ENCODE results near the gene FOXP1. TPM values are rescaled to one million over a fixed set of nuclear protein-coding genes. Genes with fewer than 3 reads are reported as not detected.

Gene FOXP1
- total and polyA plus RNA-seq, 2 experiments from 2014 or later: 121 to 132 TPM

DNA sequence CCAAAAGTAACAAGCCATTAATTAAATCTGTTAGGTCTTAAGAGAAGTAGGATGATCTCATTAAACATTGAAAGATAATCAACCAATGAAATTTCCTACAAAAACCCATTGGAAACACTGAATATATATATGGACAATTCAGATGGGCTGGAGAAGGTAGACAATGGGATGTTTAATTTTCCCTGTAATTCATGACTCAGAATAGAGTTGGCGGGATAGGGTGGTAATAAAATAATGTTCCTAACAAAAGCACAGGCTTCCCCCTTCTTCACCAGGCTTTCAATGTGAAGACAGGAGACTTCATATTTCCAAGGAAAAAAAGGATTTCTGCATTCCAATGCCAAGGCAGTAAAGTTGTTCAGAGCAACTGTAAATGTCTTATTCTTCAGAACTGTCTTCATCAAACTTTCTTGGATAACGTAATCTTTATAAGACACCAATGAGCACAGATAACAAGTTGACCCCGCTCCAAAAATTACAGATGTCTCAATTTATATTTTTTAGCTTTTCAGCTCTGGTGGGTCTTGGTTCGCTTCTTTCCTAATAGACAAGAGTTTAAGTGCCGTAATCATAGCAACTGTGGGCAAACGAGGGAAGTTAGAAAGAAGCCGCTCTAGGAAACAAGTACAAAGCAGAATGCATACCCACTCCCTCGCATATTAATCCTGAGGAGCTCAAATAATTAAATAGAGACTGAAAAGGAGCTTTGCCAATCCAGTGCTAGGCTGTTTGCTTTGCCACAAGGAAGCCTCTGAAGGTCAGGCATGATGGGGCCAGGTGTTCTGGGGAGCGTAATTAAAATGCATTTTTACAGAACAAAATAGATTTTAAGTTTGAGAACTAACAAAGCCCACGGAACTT, 377.0 kb downstream of the FOXP1 start:
- Histone ChIP-seq H3K4me3 (no peak overlapping the region), H3K27ac (peak overlapping the region; percentile 84), H3K4me1 (ENCODE audit: low read depth) (peaks cover 52% of the 10 kb centered on the region), H3K9me3 (ENCODE audit: low read depth) (no peaks in the 10 kb centered on the region), H3K27me3 (no peaks in the 10 kb centered on the region), H3K36me3 (no peaks in the 10 kb centered on the region)
- TF ChIP-seq, protein P1, sequence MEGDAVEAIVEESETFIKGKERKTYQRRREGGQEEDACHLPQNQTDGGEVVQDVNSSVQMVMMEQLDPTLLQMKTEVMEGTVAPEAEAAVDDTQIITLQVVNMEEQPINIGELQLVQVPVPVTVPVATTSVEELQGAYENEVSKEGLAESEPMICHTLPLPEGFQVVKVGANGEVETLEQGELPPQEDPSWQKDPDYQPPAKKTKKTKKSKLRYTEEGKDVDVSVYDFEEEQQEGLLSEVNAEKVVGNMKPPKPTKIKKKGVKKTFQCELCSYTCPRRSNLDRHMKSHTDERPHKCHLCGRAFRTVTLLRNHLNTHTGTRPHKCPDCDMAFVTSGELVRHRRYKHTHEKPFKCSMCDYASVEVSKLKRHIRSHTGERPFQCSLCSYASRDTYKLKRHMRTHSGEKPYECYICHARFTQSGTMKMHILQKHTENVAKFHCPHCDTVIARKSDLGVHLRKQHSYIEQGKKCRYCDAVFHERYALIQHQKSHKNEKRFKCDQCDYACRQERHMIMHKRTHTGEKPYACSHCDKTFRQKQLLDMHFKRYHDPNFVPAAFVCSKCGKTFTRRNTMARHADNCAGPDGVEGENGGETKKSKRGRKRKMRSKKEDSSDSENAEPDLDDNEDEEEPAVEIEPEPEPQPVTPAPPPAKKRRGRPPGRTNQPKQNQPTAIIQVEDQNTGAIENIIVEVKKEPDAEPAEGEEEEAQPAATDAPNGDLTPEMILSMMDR (IDR thresholded peaks at IDR 0.05; ENCODE audit: low read depth, low read length): no peak
- peak in 1 of 2 donors; percentile 36 for DNase-seq (ENCODE audit: low read depth in 1 of 2, low spot score in 1 of 2)

DNA sequence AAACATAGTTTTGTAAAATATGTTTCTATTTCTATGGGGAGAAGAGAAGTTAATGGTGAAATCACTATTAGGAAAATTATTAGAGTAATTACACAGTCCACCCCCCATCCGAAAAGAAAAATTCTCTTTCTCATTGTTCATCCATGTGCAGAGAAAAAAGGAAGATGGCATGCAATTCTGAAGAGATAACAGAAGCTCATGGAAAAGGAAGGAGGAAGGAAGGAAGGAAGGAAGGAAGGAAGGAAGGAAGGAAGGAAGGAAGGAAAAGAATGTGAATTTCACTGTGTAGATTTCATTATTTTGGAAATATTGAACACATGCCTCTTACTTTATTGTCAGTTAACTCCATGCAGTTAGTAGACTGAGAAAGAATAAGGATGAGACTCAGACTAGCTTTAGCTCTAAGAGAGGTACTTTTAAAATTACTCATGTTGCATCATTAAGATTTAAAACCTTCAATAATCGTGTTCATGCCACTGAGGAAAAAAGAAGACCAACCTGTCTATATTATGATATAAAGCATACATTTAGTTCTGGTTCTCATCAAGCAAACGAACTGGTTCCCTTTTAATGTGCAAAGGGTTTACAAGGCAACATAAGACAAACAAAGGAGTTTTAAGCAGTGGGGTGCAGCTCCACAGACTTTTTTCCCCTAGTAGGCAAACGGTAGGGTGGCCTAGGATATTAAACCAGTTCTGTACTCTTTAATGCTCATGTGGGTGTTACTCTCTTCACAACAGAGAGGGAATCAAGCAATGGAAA, 379.6 kb downstream of the FOXP1 start:
- TF ChIP-seq, protein P1 (IDR thresholded peaks at IDR 0.05; ENCODE audit: low read depth, low read length): no peak
- no peak for DNase-seq (ENCODE audit: low read depth in 1 of 2, low spot score in 1 of 2)
- Histone ChIP-seq H3K4me1 (ENCODE audit: low read depth) (peaks cover 38% of the 10 kb centered on the region), H3K9me3 (ENCODE audit: low read depth) (no peaks in the 10 kb centered on the region), H3K36me3 (no peaks in the 10 kb centered on the region), H3K27me3 (no peaks in the 10 kb centered on the region), H3K27ac (no peak overlapping the region), H3K4me3 (no peak overlapping the region)

DNA sequence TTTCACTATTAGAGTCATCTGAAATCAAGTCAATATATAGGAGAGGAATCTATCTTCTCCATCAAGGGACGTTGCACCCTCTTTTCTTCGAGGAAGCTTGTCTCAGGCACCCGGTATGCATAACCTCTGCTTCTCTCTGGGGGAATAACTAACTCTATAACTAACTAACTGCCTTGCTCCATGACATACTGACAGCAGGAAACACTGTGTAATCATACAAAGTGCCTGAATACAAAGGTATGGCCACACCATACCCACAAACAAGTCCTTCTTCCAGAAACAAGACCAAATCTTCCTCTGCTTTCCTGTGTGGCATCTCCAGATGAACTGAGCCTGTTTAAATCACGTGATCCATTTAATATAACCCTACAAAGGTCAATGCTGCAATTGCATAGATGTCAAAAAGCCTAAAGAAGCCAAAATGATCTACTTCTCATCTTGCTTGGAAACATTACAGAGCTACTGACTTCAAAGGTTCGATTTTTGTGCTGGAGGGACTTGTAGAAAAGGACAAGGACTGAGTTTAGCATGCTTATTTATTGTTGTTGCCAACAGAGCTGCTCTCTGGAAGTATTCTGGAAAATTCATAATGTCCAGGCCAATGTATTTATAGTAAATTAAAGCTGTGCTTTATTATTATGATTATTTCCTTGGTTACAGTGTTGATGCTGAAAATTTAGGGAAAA, 380.5 kb downstream of the FOXP1 start:
- H3K4me1 ChIP-seq (ENCODE audit: low read depth): peaks cover 29% of the 10 kb centered on the region
- H3K27me3 ChIP-seq: no peaks in the 10 kb centered on the region
- H3K36me3 ChIP-seq: no peaks in the 10 kb centered on the region
- H3K9me3 ChIP-seq (ENCODE audit: low read depth): no peaks in the 10 kb centered on the region
- no peak overlapping the region for H3K27ac ChIP-seq
- TF ChIP-seq, protein P1 (IDR thresholded peaks at IDR 0.05; ENCODE audit: low read depth, low read length): no peak
- no peak overlapping the region for H3K4me3 ChIP-seq
- no peak for DNase-seq (ENCODE audit: low read depth in 1 of 2, low spot score in 1 of 2)

DNA sequence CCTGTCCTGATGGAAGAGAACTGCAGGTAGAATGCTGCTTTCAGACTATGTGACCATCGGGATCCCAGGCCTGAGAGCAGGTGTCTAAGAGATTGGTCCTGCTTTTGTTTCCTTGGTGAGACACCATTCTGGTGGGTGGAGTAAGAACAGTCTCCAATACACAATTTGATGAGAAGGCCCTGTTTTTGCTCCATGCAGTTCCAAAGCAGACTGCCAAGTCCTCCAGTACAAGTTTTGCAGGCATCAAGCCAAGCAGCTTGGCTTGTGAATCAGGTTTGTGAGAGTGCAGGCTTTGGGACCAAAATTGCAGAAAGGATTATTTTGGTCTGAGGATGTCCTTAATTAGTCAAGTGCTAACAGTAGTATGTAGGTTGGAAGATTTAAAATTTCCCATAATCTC, 381.6 kb downstream of the FOXP1 start:
- no peaks in the 10 kb centered on the region for H3K36me3 ChIP-seq
- TF ChIP-seq, protein P1 (IDR thresholded peaks at IDR 0.05; ENCODE audit: low read depth, low read length): no peak
- no peaks in the 10 kb centered on the region for H3K9me3 ChIP-seq (ENCODE audit: low read depth)
- H3K27me3 ChIP-seq: no peaks in the 10 kb centered on the region
- peak in 1 of 2 donors; percentile 81 for DNase-seq (ENCODE audit: low read depth in 1 of 2, low spot score in 1 of 2)
- peaks cover 19% of the 10 kb centered on the region for H3K4me1 ChIP-seq (ENCODE audit: low read depth)
- H3K27ac ChIP-seq: no peak overlapping the region
- no peak overlapping the region for H3K4me3 ChIP-seq

DNA sequence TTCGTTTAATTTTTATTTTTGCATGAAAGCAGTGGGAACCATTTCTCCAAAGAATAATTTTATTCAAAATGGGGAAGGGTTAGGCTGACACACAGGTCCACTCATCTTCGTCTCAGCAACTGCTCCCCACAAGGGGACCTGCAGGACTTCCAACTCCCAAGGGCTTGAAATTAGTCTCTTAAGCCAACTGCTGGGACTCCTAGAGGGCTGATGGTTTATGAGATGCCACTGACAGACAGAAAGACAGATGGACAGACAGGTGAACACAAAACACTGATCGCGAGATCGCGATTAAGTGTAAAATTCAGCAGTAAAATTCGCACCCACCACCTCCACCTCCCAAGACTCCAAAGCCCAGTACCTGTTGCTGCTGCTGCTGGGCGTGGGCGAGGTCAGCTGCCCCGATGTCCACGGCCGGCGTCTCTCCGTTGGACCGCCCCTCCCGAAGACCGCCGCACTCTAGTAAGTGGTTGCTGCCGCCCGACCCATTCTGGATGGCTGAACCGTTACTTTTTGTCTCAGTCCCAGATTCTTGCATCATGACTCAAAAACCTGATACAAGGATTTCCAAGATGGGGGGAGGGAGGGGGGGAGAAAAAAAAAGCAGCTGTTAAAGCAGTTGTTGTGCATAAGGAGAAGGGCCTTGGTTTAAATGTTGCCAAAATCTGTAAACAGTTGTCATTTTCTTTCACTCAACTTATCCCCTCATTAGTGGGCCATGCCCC, 385.5 kb downstream of the FOXP1 start:
- H3K27ac ChIP-seq: no peak overlapping the region

More for the DNA sequence above, 385.5 kb downstream of the FOXP1 start:
- TF ChIP-seq, protein P1 (IDR thresholded peaks at IDR 0.05; ENCODE audit: low read depth, low read length): no peak
- H3K4me1 ChIP-seq (ENCODE audit: low read depth): peaks cover 20% of the 10 kb centered on the region
- no peaks in the 10 kb centered on the region for H3K9me3 ChIP-seq (ENCODE audit: low read depth)
- no peak overlapping the region for H3K4me3 ChIP-seq
- no peaks in the 10 kb centered on the region for H3K36me3 ChIP-seq
- H3K27me3 ChIP-seq: no peaks in the 10 kb centered on the region
- DNase-seq (ENCODE audit: low read depth in 1 of 2, low spot score in 1 of 2): no peak

Measured in cardiac muscle cell (in vitro differentiated cells and primary cell).